NK-92 (cell line): ENCODE data around the gene EML1.

Experiments used
- DNase-seq: peaks from one replicate; lab custom pipeline; 2025; ENCODE audit not compliant: unreplicated experiment; lab: John Stamatoyannopoulos, UW

The EML1 gene

GRCh38 chr14:99822800-99823455, 29.7 kb downstream of the EML1 start:
- DNase-seq = no peak

GRCh38 chr14:99824776-99825175, 31.6 kb downstream of the EML1 start:
- DNase-seq = no peak

GRCh38 chr14:99829450-99829849, 36.2 kb downstream of the EML1 start:
- DNase-seq = no peak

GRCh38 chr14:99831303-99831702, 38.1 kb downstream of the EML1 start:
- no peak for DNase-seq

- no peak for DNase-seq
These were observed 38.9 kb downstream of the EML1 start for GRCh38 chr14:99831903-99832685.

- DNase-seq = no peak
These were observed 44.6 kb downstream of the EML1 start for GRCh38 chr14:99837822-99838221.

- DNase-seq = no peak
These were observed 45.5 kb downstream of the EML1 start for GRCh38 chr14:99838639-99839134.

- no peak for DNase-seq
These were observed 46.5 kb downstream of the EML1 start for GRCh38 chr14:99839696-99840095.

GRCh38 chr14:99840265-99840664, 47.1 kb downstream of the EML1 start:
- DNase-seq = no peak

GRCh38 chr14:99840774-99841305, 47.6 kb downstream of the EML1 start:
- DNase-seq = no peak

GRCh38 chr14:99841436-99842071, 48.3 kb downstream of the EML1 start:
- DNase-seq = no peak

- no peak for DNase-seq
These were observed 48.9 kb downstream of the EML1 start for GRCh38 chr14:99842141-99842540.

- no peak for DNase-seq
These were observed 53.6 kb downstream of the EML1 start for GRCh38 chr14:99846808-99847207.

- DNase-seq = no peak
These were observed 57.5 kb downstream of the EML1 start for GRCh38 chr14:99850709-99851108.

GRCh38 chr14:99852578-99852977, 59.4 kb downstream of the EML1 start:
- DNase-seq = no peak

- DNase-seq = no peak
These were observed 60.0 kb downstream of the EML1 start for GRCh38 chr14:99853206-99853605.

GRCh38 chr14:99854831-99855230, 61.6 kb downstream of the EML1 start:
- DNase-seq = no peak

- no peak for DNase-seq
These were observed 62.1 kb downstream of the EML1 start for GRCh38 chr14:99855271-99855670.

GRCh38 chr14:99857551-99857950, 64.3 kb downstream of the EML1 start:
- DNase-seq = no peak

- no peak for DNase-seq
These were observed 67.0 kb downstream of the EML1 start for GRCh38 chr14:99860219-99860618.

GRCh38 chr14:99862136-99862535, 68.9 kb downstream of the EML1 start:
- DNase-seq = no peak

GRCh38 chr14:99863059-99863458, 69.8 kb downstream of the EML1 start:
- DNase-seq = no peak
